HepG2 (cell line): ENCODE measurements around the gene GNAI2. TPM values are rescaled to one million over a fixed set of nuclear protein-coding genes. Genes with fewer than 3 reads are reported as not detected.

Experiments used
- CC2D1A ChIP-seq: sonication (generic); formaldehyde crosslinking; IDR thresholded peaks from 2 replicates; pipeline ENCODE4 v1.8.1; 2023; ENCODE audit warnings: mild to moderate bottlenecking, missing genetic modification reagents
- EEA1 ChIP-seq: sonication (generic); formaldehyde crosslinking; IDR thresholded peaks from 2 replicates; pipeline ENCODE4 v1.5.1; 2020; ENCODE audit warnings: mild to moderate bottlenecking, missing genetic modification reagents, borderline replicate concordance
- FOXC1 ChIP-seq: sonication (generic); formaldehyde crosslinking; IDR thresholded peaks from 2 replicates; pipeline ENCODE4 v1.8.0; 2022; ENCODE audit warnings: mild to moderate bottlenecking, missing genetic modification reagents, borderline replicate concordance
- GABPA ChIP-seq, 2 experiments: IDR thresholded peaks; 2 replicates each; pipeline ENCODE4 v1.6.1; 2011 to 2016; ENCODE audit warnings: low read depth in 2 of 2, low read length in 1 of 2, missing biosample characterization in 1 of 2, missing genetic modification characterization in 1 of 2
- GPN1 ChIP-seq: sonication (generic); formaldehyde crosslinking; IDR thresholded peaks from 2 replicates; pipeline ENCODE4 v1.5.1; 2020; ENCODE audit warnings: missing genetic modification reagents, borderline replicate concordance
- HNRNPL ChIP-seq: fragments of 200-400 bp; formaldehyde crosslinking; IDR thresholded peaks from 2 replicates; pipeline ENCODE4 v1.6.1; 2017; ENCODE audit warnings: mild to moderate bottlenecking, low read depth, low read length
- MAZ ChIP-seq, 2 experiments: sonication (generic) in 1 of 2; formaldehyde crosslinking in 1 of 2; IDR thresholded peaks; 2 replicates each; pipeline versions ENCODE4 v1.5.0 to v1.6.1; 2012 to 2020; ENCODE audit warnings: low read depth in 2 of 2, mild to moderate bottlenecking in 2 of 2, borderline replicate concordance in 1 of 2, improper control_type of control experiment in 1 of 2, low read length in 1 of 2, missing genetic modification reagents in 1 of 2, moderate library complexity in 1 of 2
- MEF2D ChIP-seq: sonication (generic); formaldehyde crosslinking; IDR thresholded peaks from 2 replicates; pipeline ENCODE4 v1.5.1; 2020; ENCODE audit warnings: mild to moderate bottlenecking, missing genetic modification reagents
- MXI1 ChIP-seq: IDR thresholded peaks from 3 replicates; pipeline ENCODE4 v1.6.1; 2012; ENCODE audit warnings: low read depth, low read length, inconsistent platforms, borderline replicate concordance
- NAIF1 ChIP-seq: sonication (generic); formaldehyde crosslinking; IDR thresholded peaks from 2 replicates; pipeline ENCODE4 v1.5.0; 2020; ENCODE audit warnings: mild to moderate bottlenecking, missing genetic modification reagents, borderline replicate concordance
- PATZ1 ChIP-seq: sonication (generic); formaldehyde crosslinking; IDR thresholded peaks from 2 replicates; pipeline ENCODE4 v1.4.0; 2020; ENCODE audit warnings: missing genetic modification reagents
- PAXIP1 ChIP-seq: sonication (generic); formaldehyde crosslinking; conservative IDR thresholded peaks from 2 replicates; pipeline ENCODE4 v1.4.0; 2020; ENCODE audit warnings: mild to moderate bottlenecking, missing genetic modification reagents, moderate library complexity
- REPIN1 ChIP-seq: sonication (generic); formaldehyde crosslinking; IDR thresholded peaks from 2 replicates; pipeline ENCODE4 v1.8.0; 2022; ENCODE audit warnings: missing genetic modification reagents, low read depth, mild to moderate bottlenecking, borderline replicate concordance
- SALL2 ChIP-seq: sonication (generic); formaldehyde crosslinking; IDR thresholded peaks from 2 replicates; pipeline ENCODE4 v1.8.1; 2023; ENCODE audit warnings: mild to moderate bottlenecking, missing genetic modification reagents, inconsistent platforms
- SIN3B ChIP-seq: fragments of 150-350 bp; IDR thresholded peaks from 2 replicates; pipeline ENCODE4 v1.6.1; 2014; ENCODE audit warnings: low read length
- TSC22D2 ChIP-seq: sonication (generic); formaldehyde crosslinking; IDR thresholded peaks from 2 replicates; pipeline ENCODE4 v1.5.1; 2020; ENCODE audit warnings: missing genetic modification reagents, mild to moderate bottlenecking, borderline replicate concordance
- ZBTB8A ChIP-seq: sonication (generic); formaldehyde crosslinking; IDR thresholded peaks from 2 replicates; pipeline ENCODE4 v1.4.0; 2020; ENCODE audit warnings: mild to moderate bottlenecking, low read depth, missing genetic modification reagents, borderline replicate concordance
- ZEB1 ChIP-seq: IDR thresholded peaks from 2 replicates; pipeline ENCODE4 v1.6.1; 2012; ENCODE audit warnings: mild to moderate bottlenecking, low read depth, inconsistent platforms; ENCODE audit not compliant: insufficient replicate concordance
- ZNF580 ChIP-seq: IDR thresholded peaks from 2 replicates; pipeline ENCODE4 v1.6.1; 2016; ENCODE audit warnings: low read depth, borderline replicate concordance
- ZSCAN20 ChIP-seq: sonication (generic); formaldehyde crosslinking; IDR thresholded peaks from 2 replicates; pipeline ENCODE4 v1.4.0; 2020; ENCODE audit warnings: missing genetic modification reagents, mild to moderate bottlenecking, borderline replicate concordance
- ZZZ3 ChIP-seq: sonication (generic); formaldehyde crosslinking; IDR thresholded peaks from 2 replicates; pipeline ENCODE4 v1.4.0; 2020; ENCODE audit warnings: missing genetic modification reagents, mild to moderate bottlenecking, borderline replicate concordance
- polyA plus RNA-seq, 8 experiments: library from polyadenylated mRNA; depleted of rRNA in 3 of 8; stranded (reverse) in 7 of 8; unstranded in 1 of 8; fragments of >200 nt; fragmentation: Illumina TruSeq in 4 of 8; extraction: Trizol in 4 of 8; gene quantifications; 2 replicates each; pipeline versions ENCODE4 v1.2.1 to v1.2.3, GENCODE V29; 2011 to 2016; ENCODE audit warnings: low read depth in 4 of 8, missing spikeins in 1 of 8, mixed read lengths in 1 of 8; ENCODE audit not compliant: insufficient read depth in 1 of 8
- total RNA-seq, 5 experiments: library from RNA; depleted of rRNA; stranded (reverse); fragments of >200 nt; fragmentation: Illumina TruSeq; extraction: Trizol; gene quantifications; 2 replicates each; pipeline ENCODE4 v1.2.3, GENCODE V29; 2016; ENCODE audit warnings: low read depth in 1 of 5

GNAI2 gene
- total and polyA plus RNA-seq, 2 of the 13 experiments (the other 11 are each of a cell fraction or from before 2014, with no cell fraction given) = 51.1 to 66.2 TPM

- TF ChIP-seq PAXIP1 (no peak), ZNF580 (CRISPR knock-in tag) (peak; percentile 12; the same call in 1 of the 2 replicates), ZSCAN20 (CRISPR knock-in tag) (no peak), SALL2 (CRISPR knock-in tag) (0 out of 2 replicates have a peak, but pooled peaks have one; percentile 61), PATZ1 (CRISPR knock-in tag) (peak; percentile 65), REPIN1 (no peak), FOXC1 (CRISPR knock-in tag) (no peak), NAIF1 (CRISPR knock-in tag) (no peak), TSC22D2 (CRISPR knock-in tag) (no peak), GPN1 (no peak), ZBTB8A (CRISPR knock-in tag) (no peak), HNRNPL (no peak), CC2D1A (CRISPR knock-in tag) (no peak), MXI1 (peak; percentile 55; the same call in 1 of the 3 replicates), GABPA (IDR thresholded peaks at IDR 0.05; ENCODE audit: low read depth, low read length) (no peak), GABPA (CRISPR knock-in tag; IDR thresholded peaks at IDR 0.05; ENCODE audit: low read depth) (no peak), SIN3B (no peak), EEA1 (no peak), ZEB1 (no peak), MAZ (IDR thresholded peaks at IDR 0.05; ENCODE audit: borderline replicate concordance, low read depth, low read length) (no peak; the same call in 1 of the 2 replicates), MAZ (CRISPR knock-in tag; IDR thresholded peaks at IDR 0.05; ENCODE audit: low read depth) (no peak), ZZZ3 (CRISPR knock-in tag) (0 out of 2 replicates have a peak, but pooled peaks have one; percentile 17), MEF2D (CRISPR knock-in tag) (0 out of 2 replicates have a peak, but pooled peaks have one; percentile 31)
These were observed 31.1 kb upstream of the GNAI2 start, which contains the start of gene SLC38A3 (continued) for GRCh38 chr3:50204804-50205412.
